Activated naive CD4-positive, alpha-beta T cell treated with anti-CD3 and anti-CD28 coated beads for 36 hours (primary cell): ENCODE results near the gene MTX2. TPM values are rescaled to one million over a fixed set of nuclear protein-coding genes. Genes with fewer than 3 reads are reported as not detected.
"Not testable (repeated sequence)": the region's sequence is repeated elsewhere in the genome, so short reads cannot be mapped to it uniquely, and the experiment has no call there.

Experiments
- CTCF ChIA-PET: fragments of 350-600 bp; sonication (Branson Sonifier 250); formaldehyde crosslinking; loops from one replicate; lab custom pipeline; 2021; ENCODE audit warnings: antibody characterized with exemption; lab: Charles Lee
- DNase-seq: peaks from one replicate; pipeline ENCODE4 v3.0.0-alpha.2; 2020
- H3K27ac Mint-ChIP-seq: one replicate; pipeline ENCODE4 v1.8.0; 2021; ENCODE audit warnings: mild to moderate bottlenecking, mixed read lengths
- H3K27me3 Mint-ChIP-seq: one replicate; pipeline ENCODE4 v1.8.0; 2021; ENCODE audit warnings: low read depth, mixed read lengths
- H3K36me3 Mint-ChIP-seq: one replicate; pipeline ENCODE4 v1.8.0; 2021; ENCODE audit warnings: low read depth, mixed read lengths
- H3K4me1 Mint-ChIP-seq: one replicate; pipeline ENCODE4 v1.8.0; 2021; ENCODE audit warnings: low read depth, mixed read lengths
- H3K4me3 Mint-ChIP-seq: one replicate; pipeline ENCODE4 v1.8.0; 2021; ENCODE audit warnings: mild to moderate bottlenecking, moderate library complexity, mixed read lengths
- H3K9me3 Mint-ChIP-seq: one replicate; pipeline ENCODE4 v1.8.0; 2021; ENCODE audit warnings: mixed read lengths
- intact Hi-C: fragments of 100-400 bp; cut with micrococcal nuclease; formaldehyde crosslinking; loops from one replicate; pipeline ENCODE4 v1.15.1; 2023
- total RNA-seq, 2 experiments: library from RNA; stranded (reverse); gene quantifications; one replicate each; pipeline ENCODE4 v1.2.3, GENCODE V29; 2021

Gene MTX2
- total RNA-seq, 2 experiments from 2014 or later: 24.3 to 28.1 TPM

DNA sequence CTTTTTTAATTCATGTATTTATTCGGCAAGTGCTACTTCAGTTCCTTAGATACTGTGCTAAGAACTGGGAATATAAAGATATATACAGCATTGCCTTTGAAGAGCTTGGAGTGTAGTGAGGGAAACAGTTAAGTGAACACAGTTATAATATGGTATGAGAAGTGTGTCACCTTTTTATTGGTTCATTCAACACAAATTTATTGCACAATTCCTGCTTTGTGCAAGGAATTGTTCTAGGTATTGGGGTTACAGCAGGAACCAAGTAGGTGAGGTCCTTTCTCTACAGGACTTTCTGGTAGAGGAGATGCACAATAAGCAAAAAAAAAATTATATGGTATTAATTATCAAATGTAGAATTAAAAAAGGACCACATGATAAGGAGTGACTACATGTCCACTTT, 65.5 kb downstream of the MTX2 start:
- Mint-ChIP-seq H3K36me3 (peaks cover 21% of the 10 kb centered on the region), H3K9me3 (peaks cover 2% of the 10 kb centered on the region), H3K27me3 (no peaks in the 10 kb centered on the region), H3K4me1 (no peaks in the 10 kb centered on the region), H3K27ac (no peak overlapping the region), H3K4me3 (no peak overlapping the region)
- DNase-seq: no peak
- CTCF ChIA-PET: no interaction called here
- intact Hi-C loops: no loop called here

DNA sequence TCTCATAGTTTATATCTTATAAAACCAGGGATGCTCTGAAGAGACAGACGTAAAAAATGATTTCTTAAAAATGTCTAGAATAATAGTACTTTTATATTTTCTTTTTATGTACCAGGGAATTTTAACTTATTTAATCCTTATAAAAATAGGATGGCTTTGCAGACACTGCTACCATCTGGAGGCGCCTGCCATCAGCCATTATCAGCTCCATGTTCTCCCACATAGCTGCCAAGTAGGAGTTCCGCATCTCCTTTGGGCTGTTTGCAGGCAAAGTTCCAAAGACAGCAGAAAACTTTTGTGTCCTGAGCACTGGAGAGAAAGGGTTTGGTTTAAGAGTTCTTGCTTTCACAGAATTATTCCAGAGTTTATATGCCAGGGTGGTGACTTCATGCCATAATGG, 69.2 kb downstream of the MTX2 start:
- CTCF ChIA-PET: no interaction called here
- Mint-ChIP-seq H3K4me1 (no peaks in the 10 kb centered on the region), H3K27me3 (no peaks in the 10 kb centered on the region), H3K4me3 (no peak overlapping the region), H3K36me3 (peaks cover 17% of the 10 kb centered on the region), H3K9me3 (peaks cover 2% of the 10 kb centered on the region), H3K27ac (no peak overlapping the region)
- no peak for DNase-seq
- intact Hi-C loops: no loop called here

DNA sequence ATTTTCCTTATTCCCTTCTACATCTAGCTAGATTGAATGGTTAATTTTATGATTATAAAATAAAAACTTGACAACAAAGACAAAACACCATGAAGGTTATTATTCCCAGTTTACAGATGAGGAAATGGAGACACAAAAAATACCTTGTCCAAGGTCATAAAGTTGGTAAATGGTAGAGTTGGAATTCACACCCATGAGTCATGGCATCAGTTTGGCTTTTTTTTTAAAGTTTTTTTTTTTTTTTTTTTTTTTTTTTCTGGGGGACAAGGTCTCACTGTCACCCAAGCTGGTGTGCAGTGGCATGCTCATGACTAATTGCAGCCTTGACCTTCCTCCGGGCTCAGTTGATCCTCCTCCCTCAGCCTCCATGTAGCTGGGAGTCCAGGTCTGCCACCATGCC, 70.0 kb downstream of the MTX2 start:
- CTCF ChIA-PET: no interaction called here
- H3K27me3 Mint-ChIP-seq: no peaks in the 10 kb centered on the region
- H3K36me3 Mint-ChIP-seq: peaks cover 16% of the 10 kb centered on the region
- H3K4me3 Mint-ChIP-seq: no peak overlapping the region
- no peak overlapping the region for H3K27ac Mint-ChIP-seq
- intact Hi-C loops: no loop called here
- no peak for DNase-seq
- H3K9me3 Mint-ChIP-seq: peaks cover 2% of the 10 kb centered on the region
- no peaks in the 10 kb centered on the region for H3K4me1 Mint-ChIP-seq

DNA sequence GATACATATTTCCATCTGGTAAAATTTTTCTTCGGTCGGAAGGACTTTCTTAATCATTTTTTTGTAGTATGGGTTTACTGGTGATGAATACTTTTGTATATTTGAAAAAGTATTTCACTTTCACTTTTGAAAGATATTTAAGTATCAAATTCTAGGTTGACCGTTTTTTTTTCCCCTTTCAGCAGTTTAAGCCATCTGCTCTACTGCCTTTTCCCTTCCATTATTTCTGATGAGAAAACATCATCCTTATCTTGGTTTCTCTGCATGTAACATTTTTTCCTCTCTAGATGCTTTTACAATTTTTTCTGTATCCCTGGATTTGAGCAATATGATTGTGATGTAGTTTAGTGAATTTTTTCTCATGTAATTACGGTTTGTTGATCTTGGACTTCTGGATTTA, 87.0 kb downstream of the MTX2 start:
- peaks cover 4% of the 10 kb centered on the region for H3K36me3 Mint-ChIP-seq
- no peak overlapping the region for H3K27ac Mint-ChIP-seq
- DNase-seq: no peak
- H3K27me3 Mint-ChIP-seq: no peaks in the 10 kb centered on the region
- no peak overlapping the region for H3K4me3 Mint-ChIP-seq
- CTCF ChIA-PET: no interaction called here
- intact Hi-C loops: no loop called here
- H3K9me3 Mint-ChIP-seq: peaks cover 9% of the 10 kb centered on the region
- H3K4me1 Mint-ChIP-seq: no peaks in the 10 kb centered on the region

DNA sequence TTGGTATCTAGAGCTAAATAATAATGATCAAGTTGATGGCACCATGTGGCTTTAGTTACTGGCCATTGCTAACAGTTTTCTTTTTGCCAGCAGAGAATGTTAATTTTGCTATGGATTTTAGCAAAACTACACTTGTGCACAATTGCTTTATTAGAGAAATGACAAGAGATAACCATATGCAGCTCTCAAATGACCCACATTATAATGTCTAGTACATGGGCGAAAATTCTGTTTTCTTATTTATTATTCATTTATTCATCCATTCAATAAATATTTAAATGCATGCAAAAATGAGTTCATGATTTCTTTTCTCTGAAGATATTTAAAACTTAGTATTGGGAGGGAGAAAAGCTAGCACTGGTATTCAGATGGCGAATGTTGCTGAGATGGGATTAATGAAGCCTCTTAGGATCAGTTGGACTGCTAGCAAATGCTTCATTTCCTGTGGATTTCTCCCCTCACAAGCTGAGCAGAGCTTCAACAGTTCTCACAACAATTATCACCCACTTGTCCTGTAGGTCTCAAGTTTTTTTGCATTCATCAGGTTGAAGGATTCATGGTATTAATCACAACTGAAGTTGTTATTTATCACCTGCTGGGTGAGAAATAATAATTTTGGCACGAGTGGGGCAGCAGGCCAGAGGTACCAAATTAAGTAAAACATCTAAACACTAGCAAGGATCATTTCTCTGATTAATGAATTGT, 95.2 kb downstream of the MTX2 start:
- intact Hi-C loops: no loop called here
- Mint-ChIP-seq H3K36me3 (no peaks in the 10 kb centered on the region), H3K27ac (no peak overlapping the region), H3K4me3 (no peak overlapping the region), H3K27me3 (peaks cover 7% of the 10 kb centered on the region), H3K4me1 (no peaks in the 10 kb centered on the region), H3K9me3 (no peaks in the 10 kb centered on the region)
- CTCF ChIA-PET: no interaction called here
- DNase-seq: no peak

DNA sequence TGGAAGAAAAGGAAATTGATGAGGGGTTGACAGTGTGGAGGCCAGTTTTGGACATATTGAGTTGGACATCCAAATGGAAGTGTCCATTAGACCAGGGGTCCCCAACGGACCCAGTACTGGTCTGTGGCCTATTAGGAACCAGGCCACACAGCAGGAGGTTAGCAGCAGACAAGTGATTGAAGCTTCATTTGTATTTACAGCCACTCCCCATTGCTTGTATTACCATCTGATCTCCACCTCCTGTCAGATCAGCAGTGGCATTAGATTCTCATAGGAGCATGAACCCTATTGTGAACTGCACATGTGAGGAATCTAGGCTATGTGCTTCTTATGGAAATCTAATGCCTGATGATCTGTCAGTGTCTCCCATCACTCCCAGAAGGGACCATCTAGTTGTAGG, 99.1 kb downstream of the MTX2 start:
- intact Hi-C loops: no loop called here
- Mint-ChIP-seq H3K27ac (no peak overlapping the region), H3K4me1 (no peaks in the 10 kb centered on the region), H3K9me3 (no peaks in the 10 kb centered on the region), H3K4me3 (no peak overlapping the region), H3K36me3 (no peaks in the 10 kb centered on the region), H3K27me3 (peaks cover 6% of the 10 kb centered on the region)
- CTCF ChIA-PET: no interaction called here
- no peak for DNase-seq

DNA sequence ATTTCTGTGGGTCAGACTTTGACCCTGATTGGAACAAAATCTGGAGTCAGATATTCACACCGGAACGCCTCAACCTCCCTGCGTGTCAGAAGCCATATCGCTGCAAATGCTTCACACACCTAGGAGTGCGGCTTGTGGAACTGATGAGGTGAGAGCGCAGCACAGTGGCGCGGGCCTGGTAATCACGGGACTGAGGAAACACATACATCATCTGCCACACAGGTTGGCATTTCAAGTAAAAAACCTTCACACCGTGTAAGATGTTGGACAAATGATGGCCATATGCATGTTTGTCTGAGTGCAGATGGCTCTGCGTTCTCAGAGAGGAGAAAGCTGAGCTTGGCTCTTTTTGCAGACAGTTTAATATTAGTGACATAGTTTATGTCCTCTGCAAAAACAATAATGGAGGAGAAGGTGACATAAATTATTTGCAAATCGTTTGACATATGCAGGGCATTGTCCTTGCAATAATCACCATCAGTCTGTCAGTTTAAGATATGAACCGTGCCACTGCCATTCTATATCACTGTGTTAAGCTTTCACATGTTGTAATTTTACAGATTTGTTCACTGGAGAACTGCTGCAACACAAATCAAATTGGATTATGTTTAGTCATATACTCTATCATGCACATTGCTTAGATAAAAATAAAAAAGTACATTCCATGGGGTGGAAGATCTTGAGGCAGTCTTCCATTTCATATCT, 101.4 kb downstream of the MTX2 start:
- CTCF ChIA-PET: interaction anchor here (0.8 kb wide), 1 partner anchor 230 kb away, joined by 3 read pairs; no protein-coding TSS in a partner anchor
- intact Hi-C loops: no loop called here

DNA sequence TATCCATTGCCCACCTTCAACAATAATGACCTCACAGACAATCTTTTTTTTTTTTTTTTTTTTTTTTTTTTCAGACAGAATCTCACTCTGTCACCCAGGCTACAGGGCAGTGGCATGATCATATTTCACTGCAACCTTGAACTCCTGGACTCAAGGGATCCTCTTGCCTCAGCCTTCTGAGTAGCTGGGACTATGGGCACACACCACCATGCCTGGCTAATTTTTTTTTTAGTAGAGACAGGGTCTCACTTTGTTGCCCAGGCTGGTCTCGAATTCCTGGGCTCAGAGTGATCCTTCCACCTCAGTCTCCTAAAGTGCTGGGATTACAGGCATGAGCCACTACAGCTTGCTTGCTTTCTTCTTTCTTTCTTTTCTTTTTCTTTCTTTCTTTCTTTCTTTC, 103.9 kb downstream of the MTX2 start:
- H3K9me3 Mint-ChIP-seq, CTCF ChIA-PET, H3K4me1 Mint-ChIP-seq, H3K36me3 Mint-ChIP-seq, H3K27ac Mint-ChIP-seq, H3K4me3 Mint-ChIP-seq, DNase-seq, intact Hi-C loops: not testable (repeated sequence)
- H3K27me3 Mint-ChIP-seq: peaks cover 18% of the 10 kb centered on the region

More for the DNA sequence above, 101.4 kb downstream of the MTX2 start:
- no peak overlapping the region for H3K27ac Mint-ChIP-seq
- H3K4me3 Mint-ChIP-seq: no peak overlapping the region
- no peak for DNase-seq
- no peaks in the 10 kb centered on the region for H3K9me3 Mint-ChIP-seq
- peaks cover 18% of the 10 kb centered on the region for H3K27me3 Mint-ChIP-seq
- no peaks in the 10 kb centered on the region for H3K4me1 Mint-ChIP-seq
- H3K36me3 Mint-ChIP-seq: no peaks in the 10 kb centered on the region

DNA sequence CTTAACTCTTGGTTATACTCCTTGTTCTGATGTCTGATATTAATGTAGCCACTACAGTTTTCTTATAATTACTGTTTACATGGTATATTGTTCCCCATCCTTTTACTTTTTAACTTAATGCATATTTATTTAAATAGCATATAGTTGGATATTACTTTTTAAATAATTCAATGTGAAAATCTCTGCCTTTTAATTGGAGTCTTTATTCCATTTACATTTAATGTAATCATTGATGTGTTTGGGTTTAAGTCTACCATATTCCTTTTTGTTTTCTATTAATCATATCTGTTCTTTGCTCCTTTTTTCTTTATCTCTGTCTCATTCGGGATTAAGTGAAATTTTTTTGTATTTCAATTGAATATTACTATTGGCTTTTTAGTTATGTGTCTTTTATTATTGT, 109.1 kb downstream of the MTX2 start:
- no peak for DNase-seq
- Mint-ChIP-seq H3K4me1 (no peaks in the 10 kb centered on the region), H3K36me3 (no peaks in the 10 kb centered on the region), H3K27ac (no peak overlapping the region), H3K4me3 (no peak overlapping the region), H3K27me3 (peaks cover 22% of the 10 kb centered on the region), H3K9me3 (peaks cover 5% of the 10 kb centered on the region)
- intact Hi-C loops: no loop called here
- CTCF ChIA-PET: interaction anchor here (0.7 kb wide), 1 partner anchor 399 kb away, joined by 3 read pairs; no protein-coding TSS in a partner anchor

DNA sequence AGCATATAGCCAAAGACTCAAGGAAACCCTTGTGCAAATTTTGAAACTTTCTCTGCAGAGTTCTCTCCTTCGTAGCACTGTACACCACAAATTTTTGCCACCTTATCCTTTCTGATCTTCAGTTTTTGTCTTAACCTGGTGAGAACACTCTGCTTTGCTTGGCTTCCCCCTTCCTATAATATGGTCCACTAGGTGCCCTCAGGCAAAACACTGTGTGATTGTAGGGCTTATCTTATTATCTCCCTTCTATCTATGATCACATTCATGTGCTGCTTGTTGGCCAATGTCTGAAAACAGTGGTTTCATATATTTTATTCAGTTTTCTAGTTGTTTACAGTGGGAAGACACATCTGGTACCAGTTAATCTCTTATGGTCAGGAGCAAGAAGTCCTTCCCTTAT, 111.1 kb downstream of the MTX2 start:
- Mint-ChIP-seq H3K9me3 (peaks cover 5% of the 10 kb centered on the region), H3K36me3 (no peaks in the 10 kb centered on the region), H3K27ac (no peak overlapping the region), H3K4me3 (no peak overlapping the region), H3K4me1 (no peaks in the 10 kb centered on the region), H3K27me3 (peaks cover 14% of the 10 kb centered on the region)
- intact Hi-C loops: no loop called here
- CTCF ChIA-PET: no interaction called here
- no peak for DNase-seq

DNA sequence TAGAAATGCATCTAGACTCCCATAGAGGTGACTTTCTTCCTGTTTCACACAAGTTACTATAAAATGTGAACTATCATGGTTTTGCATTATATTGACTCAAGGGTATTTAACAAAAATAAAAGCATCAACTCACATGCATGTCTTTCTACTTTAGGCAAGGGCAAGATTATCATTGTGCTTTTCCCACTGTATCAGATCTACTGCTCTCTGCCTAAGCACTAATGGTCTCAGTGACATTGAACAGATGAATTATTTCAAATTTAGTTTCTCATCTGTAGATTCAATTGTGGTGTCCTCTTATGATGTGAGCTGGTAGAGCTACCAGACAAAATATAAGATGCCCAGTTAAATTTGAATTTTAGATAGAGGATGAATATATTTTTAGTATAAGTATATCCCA, 113.9 kb downstream of the MTX2 start:
- intact Hi-C loops: no loop called here
- H3K27me3 Mint-ChIP-seq: peaks cover 19% of the 10 kb centered on the region
- no peak overlapping the region for H3K27ac Mint-ChIP-seq
- no peak for DNase-seq
- CTCF ChIA-PET: no interaction called here
- peaks cover 5% of the 10 kb centered on the region for H3K9me3 Mint-ChIP-seq
- no peaks in the 10 kb centered on the region for H3K4me1 Mint-ChIP-seq
- H3K4me3 Mint-ChIP-seq: no peak overlapping the region
- no peaks in the 10 kb centered on the region for H3K36me3 Mint-ChIP-seq

DNA sequence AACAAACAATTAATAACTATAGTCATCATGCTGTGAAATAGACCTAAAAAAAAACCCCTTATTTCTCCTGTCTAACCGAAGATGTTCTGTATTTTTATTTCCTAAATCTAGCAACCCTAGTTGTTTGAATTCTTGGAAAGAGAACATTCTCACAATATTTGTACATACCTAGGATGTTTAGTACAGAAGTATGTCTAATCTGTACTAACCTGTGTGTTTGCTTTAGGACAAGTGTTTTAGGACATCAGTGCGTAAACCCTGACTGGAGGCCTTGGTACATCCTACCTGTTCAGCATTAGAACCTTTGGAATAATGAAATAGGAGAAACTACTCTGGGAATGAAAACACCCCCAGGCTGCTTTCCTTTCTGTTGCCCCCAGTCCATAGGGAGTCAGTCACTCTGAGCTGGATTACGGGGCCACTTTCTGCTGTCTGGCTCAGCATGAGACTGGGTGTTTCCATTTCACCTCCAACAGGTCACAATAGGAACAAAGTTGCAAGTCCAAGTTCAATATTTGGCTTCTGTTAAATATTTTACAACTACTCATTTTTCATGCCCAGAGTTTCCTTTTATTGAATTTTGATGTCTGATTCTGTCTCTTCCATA, 114.7 kb downstream of the MTX2 start:
- Mint-ChIP-seq H3K4me1 (no peaks in the 10 kb centered on the region), H3K36me3 (no peaks in the 10 kb centered on the region), H3K9me3 (peaks cover 3% of the 10 kb centered on the region), H3K27ac (no peak overlapping the region), H3K4me3 (no peak overlapping the region), H3K27me3 (peaks cover 23% of the 10 kb centered on the region)
- intact Hi-C loops: no loop called here
- CTCF ChIA-PET: no interaction called here
- no peak for DNase-seq
